Cardiac muscle cell (in vitro differentiated cells and primary cell): Measurements from ENCODE around the gene SLC9A9. TPM values are rescaled to one million over a fixed set of nuclear protein-coding genes. Genes with fewer than 3 reads are reported as not detected.
"Not testable (repeated sequence)": the region's sequence is repeated elsewhere in the genome, so short reads cannot be mapped to it uniquely, and the experiment has no call there.

ENCODE experiments used
- DNase-seq, 2 donors: peaks; one replicate each; pipeline versions ENCODE4 v3.0.0 to v3.0.0-alpha.2; 2010 to 2017; ENCODE audit warnings: low read depth in 1 of 2, low spot score in 1 of 2
- H3K27ac ChIP-seq: fragments of 200-600 bp; sonication (generic); 2 replicates; pipeline ENCODE4 v1.5.1; 2016
- H3K27me3 ChIP-seq: fragments of 200-600 bp; sonication (generic); 2 replicates; pipeline ENCODE4 v1.6.0; 2016; ENCODE audit warnings: control low read depth
- H3K36me3 ChIP-seq: fragments of 200-600 bp; sonication (generic); 2 replicates; pipeline ENCODE4 v1.5.1; 2016; ENCODE audit warnings: control low read depth
- H3K4me1 ChIP-seq: fragments of 200-600 bp; sonication (generic); 2 replicates; pipeline ENCODE4 v1.8.1; 2017; ENCODE audit warnings: low read depth, mild to moderate bottlenecking, mixed run types
- H3K4me3 ChIP-seq: fragments of 200-600 bp; sonication (generic); 2 replicates; pipeline ENCODE4 v1.5.1; 2016; ENCODE audit warnings: mild to moderate bottlenecking
- H3K9me3 ChIP-seq: fragments of 200-600 bp; sonication (generic); 2 replicates; pipeline ENCODE4 v1.5.1; 2017; ENCODE audit warnings: low read depth, mild to moderate bottlenecking, control low read depth
- polyA plus RNA-seq: library from polyadenylated mRNA; unstranded; fragments of >200 nt; fragmentation: Nextera tagmentation; extraction: Ambion mirVana; gene quantifications from 2 replicates; pipeline ENCODE4 v1.2.1, GENCODE V29; 2016
- total RNA-seq: library from RNA; depleted of rRNA; stranded (reverse); fragments of >200 nt; gene quantifications from 2 replicates; pipeline ENCODE4 v1.2.3, GENCODE V29; 2016
- TF ChIP-seq, protein P1 (sequence below): IDR thresholded peaks from 2 replicates; pipeline ENCODE4 v1.5.1; 2012; ENCODE audit warnings: low read depth, mild to moderate bottlenecking, low read length

SLC9A9 gene
- total and polyA plus RNA-seq, 2 experiments from 2014 or later = 0.73 to 1.5 TPM

- Histone ChIP-seq H3K27me3 (no peaks in the 10 kb centered on the region), H3K4me1 (no peaks in the 10 kb centered on the region), H3K36me3 (no peaks in the 10 kb centered on the region), H3K4me3 (no peak overlapping the region), H3K9me3 (no peaks in the 10 kb centered on the region), H3K27ac (no peak overlapping the region)
- DNase-seq = no peak
- TF ChIP-seq, protein P1, sequence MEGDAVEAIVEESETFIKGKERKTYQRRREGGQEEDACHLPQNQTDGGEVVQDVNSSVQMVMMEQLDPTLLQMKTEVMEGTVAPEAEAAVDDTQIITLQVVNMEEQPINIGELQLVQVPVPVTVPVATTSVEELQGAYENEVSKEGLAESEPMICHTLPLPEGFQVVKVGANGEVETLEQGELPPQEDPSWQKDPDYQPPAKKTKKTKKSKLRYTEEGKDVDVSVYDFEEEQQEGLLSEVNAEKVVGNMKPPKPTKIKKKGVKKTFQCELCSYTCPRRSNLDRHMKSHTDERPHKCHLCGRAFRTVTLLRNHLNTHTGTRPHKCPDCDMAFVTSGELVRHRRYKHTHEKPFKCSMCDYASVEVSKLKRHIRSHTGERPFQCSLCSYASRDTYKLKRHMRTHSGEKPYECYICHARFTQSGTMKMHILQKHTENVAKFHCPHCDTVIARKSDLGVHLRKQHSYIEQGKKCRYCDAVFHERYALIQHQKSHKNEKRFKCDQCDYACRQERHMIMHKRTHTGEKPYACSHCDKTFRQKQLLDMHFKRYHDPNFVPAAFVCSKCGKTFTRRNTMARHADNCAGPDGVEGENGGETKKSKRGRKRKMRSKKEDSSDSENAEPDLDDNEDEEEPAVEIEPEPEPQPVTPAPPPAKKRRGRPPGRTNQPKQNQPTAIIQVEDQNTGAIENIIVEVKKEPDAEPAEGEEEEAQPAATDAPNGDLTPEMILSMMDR = no peak
These were observed 147.8 kb downstream of the SLC9A9 start for GRCh38 chr3:143700431-143700975.

DNA sequence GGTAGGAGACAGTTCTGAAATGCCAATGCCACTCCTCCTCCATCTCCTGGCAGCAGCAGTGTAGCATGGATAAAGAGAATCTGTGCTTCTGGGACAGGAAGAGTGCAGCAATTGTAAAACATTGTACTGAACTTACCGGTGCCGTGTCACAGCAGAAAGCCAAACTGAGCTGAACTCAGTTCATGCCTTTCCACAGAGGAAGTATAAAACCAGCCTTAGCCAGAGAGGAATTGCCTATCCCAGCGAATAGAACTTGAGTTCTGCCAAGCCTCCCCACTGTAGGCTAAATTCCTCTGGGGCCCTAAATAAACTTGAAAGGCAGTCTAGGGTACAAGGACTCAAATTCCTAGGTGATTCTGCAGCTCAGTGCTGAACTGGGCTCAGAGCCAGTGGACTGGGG lies 148.8 kb downstream of the SLC9A9 start:
- H3K4me3 ChIP-seq = no peak overlapping the region
- no peaks in the 10 kb centered on the region for H3K27me3 ChIP-seq
- TF ChIP-seq, protein P1 = no peak
- no peak for DNase-seq
- H3K9me3 ChIP-seq = no peaks in the 10 kb centered on the region
- H3K4me1 ChIP-seq = no peaks in the 10 kb centered on the region
- no peaks in the 10 kb centered on the region for H3K36me3 ChIP-seq
- no peak overlapping the region for H3K27ac ChIP-seq

DNA sequence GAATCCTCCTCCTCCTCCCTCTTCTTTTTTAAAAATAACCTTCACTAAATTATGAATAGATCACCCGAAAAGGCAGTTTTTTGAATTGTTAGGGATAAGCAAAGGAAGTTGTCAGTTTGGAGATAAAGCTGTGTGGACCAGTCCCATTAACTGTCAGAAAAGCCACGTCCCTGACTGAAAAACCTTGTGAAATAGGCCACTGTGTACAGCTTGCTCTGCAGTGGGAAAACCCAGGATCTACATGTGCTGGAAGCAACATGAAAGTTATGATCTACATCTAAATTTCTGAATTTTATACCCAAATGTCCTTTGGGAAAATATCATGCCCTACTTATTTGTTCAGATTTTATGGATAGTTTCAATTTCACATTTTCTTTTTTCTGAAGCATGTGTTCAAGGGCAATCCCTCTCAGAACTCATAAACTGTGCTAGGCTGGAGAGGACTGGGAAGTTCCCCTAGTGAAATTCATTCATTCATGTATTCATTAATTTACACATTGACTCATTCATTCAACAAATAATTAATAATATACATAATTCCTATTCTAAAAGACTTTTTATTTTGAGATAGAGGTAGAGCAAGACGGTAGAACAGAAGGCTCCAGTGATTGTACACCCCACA lies 149.5 kb downstream of the SLC9A9 start:
- no peak for DNase-seq
- H3K9me3 ChIP-seq = no peaks in the 10 kb centered on the region
- TF ChIP-seq, protein P1 = no peak
- no peak overlapping the region for H3K27ac ChIP-seq
- H3K4me3 ChIP-seq = no peak overlapping the region
- no peaks in the 10 kb centered on the region for H3K4me1 ChIP-seq
- H3K36me3 ChIP-seq = no peaks in the 10 kb centered on the region
- H3K27me3 ChIP-seq = no peaks in the 10 kb centered on the region

- no peak overlapping the region for H3K4me3 ChIP-seq
- no peaks in the 10 kb centered on the region for H3K4me1 ChIP-seq
- no peaks in the 10 kb centered on the region for H3K9me3 ChIP-seq
- no peak overlapping the region for H3K27ac ChIP-seq
- no peaks in the 10 kb centered on the region for H3K36me3 ChIP-seq
- H3K27me3 ChIP-seq = no peaks in the 10 kb centered on the region
- TF ChIP-seq, protein P1 = no peak
- no peak for DNase-seq
These were observed 150.3 kb downstream of the SLC9A9 start for GRCh38 chr3:143697975-143698374.

- H3K36me3 ChIP-seq, H3K4me3 ChIP-seq, H3K27ac ChIP-seq, H3K4me1 ChIP-seq, DNase-seq, H3K27me3 ChIP-seq, H3K9me3 ChIP-seq: not testable (repeated sequence)
These were observed 152.9 kb downstream of the SLC9A9 start for GRCh38 chr3:143695333-143695732.

DNA sequence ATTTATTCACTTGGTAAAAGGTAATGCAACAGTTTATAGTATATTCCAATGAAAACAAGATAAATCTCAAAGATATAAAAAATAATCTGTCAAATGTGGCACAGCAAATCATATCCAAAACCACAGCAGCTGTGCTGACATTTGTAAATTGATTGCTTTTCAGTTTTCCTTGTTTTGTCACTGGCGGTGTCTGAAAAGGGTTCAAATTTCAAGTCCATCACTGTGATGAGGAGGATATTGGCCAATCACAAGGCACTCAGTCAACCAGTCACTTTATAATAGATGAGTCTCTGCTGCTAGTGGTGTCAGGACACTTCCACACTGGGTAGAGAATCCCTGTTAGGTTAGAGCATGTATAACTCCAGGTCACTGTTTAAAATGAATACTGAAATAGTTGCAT lies 154.8 kb downstream of the SLC9A9 start:
- no peaks in the 10 kb centered on the region for H3K9me3 ChIP-seq
- TF ChIP-seq, protein P1 = no peak
- no peaks in the 10 kb centered on the region for H3K27me3 ChIP-seq
- no peaks in the 10 kb centered on the region for H3K4me1 ChIP-seq
- DNase-seq = no peak
- no peak overlapping the region for H3K27ac ChIP-seq
- no peaks in the 10 kb centered on the region for H3K36me3 ChIP-seq
- H3K4me3 ChIP-seq = no peak overlapping the region
